ENCODE measurements around the gene STEAP1. TPM values are rescaled to one million over a fixed set of nuclear protein-coding genes. Genes with fewer than 3 reads are reported as not detected.
"Not testable (repeated sequence)": the region's sequence is repeated elsewhere in the genome, so short reads cannot be mapped to it uniquely, and the experiment has no call there.

The STEAP1 gene
- total RNA-seq (2014; rRNA removed), result 15.7 and 21.2 TPM in 2 replicates
- Bru-seq, nascent RNA, result percentile 76 among the genes with signal in this experiment
- percentile 75 among the genes with signal in this experiment for BruChase-seq, experiment 1, labeled RNA remaining after a 6-hour chase
- percentile 78 among the genes with signal in this experiment for BruChase-seq, experiment 2, labeled RNA remaining after a 2-hour chase
- long read RNA-seq, transcript STEAP1-201 (5 exons, 1,313 nt), result major isoform, 53 of 61 reads
- long read RNA-seq, partial matches to known transcripts, result 1 of 61 reads
- long read RNA-seq, other reads (novel, unspliced or antisense), result 4 of 61 reads

GRCh38 chr7:90153943-90154771 is at the start of gene STEAP1:
Gene STEAP1 (plus strand): TSS chr7:90154469. CDS start chr7:90159789, 5,320 bp downstream.
- POLR2A ChIA-PET (ENCODE audit: unreplicated experiment), result interaction anchor here (0.6 kb wide), 2 partner anchors 57 to 149 kb away, joined by 4 to 5 read pairs; partner anchors contain the start of gene STEAP2
- not testable (repeated sequence) for H3K9me2 ChIP-seq (replicated peaks; ENCODE audit: low read length); H3K27ac ChIP-seq (ENCODE audit: low read length); H3K36me3 ChIP-seq (ENCODE audit: low read depth, low read length); H3K27me3 ChIP-seq (ENCODE audit: low read length); H4K20me1 ChIP-seq (ENCODE audit: low read length); BruUV-seq (replicated peaks); H3K9me3 ChIP-seq (ENCODE audit: low read length); H3F3A ChIP-seq (ENCODE audit: low read length, unreplicated experiment)
- Histone ChIP-seq H3K4me1 (ENCODE audit: insufficient read depth, low read length) (peaks cover 33% of the 10 kb centered on the region), H3K4me3 (ENCODE audit: low read length) (peak within 1 kb of the TSS; percentile 86), H2AFZ (ENCODE audit: low read length) (peak within 1 kb of the TSS; percentile 93), H3K4me2 (ENCODE audit: low read length) (peak within 1 kb of the TSS; percentile 94), H3K9ac (ENCODE audit: low read length) (peak within 1 kb of the TSS; percentile 76), H3K79me2 (ENCODE audit: low read length) (peaks cover 16% of the 10 kb centered on the region; the same call in 1 of the 2 replicates)
- intact Hi-C loops (cut with micrococcal nuclease), result loop anchor here (1.0 kb wide), 1 partner anchor 57 kb away; the partner anchor contains the start of gene STEAP2
- CTCF ChIA-PET, result interaction anchor here (0.9 to 1.2 kb wide), 5 partner anchors 25 to 273 kb away, joined by 3 to 12 read pairs (median 5); partner anchors contain the start of gene STEAP2
- peak; percentile 95 for DNase-seq
- ATAC-seq, result peak; percentile 85
- peak; percentile 60 for TF ChIP-seq CTCF (conservative IDR thresholded peaks at IDR 0.05; ENCODE audit: low read depth, low read length)

- H3K36me3 ChIP-seq (ENCODE audit: low read depth, low read length); H3K4me3 ChIP-seq (ENCODE audit: low read length); H3K4me2 ChIP-seq (ENCODE audit: low read length); H3K9me2 ChIP-seq (replicated peaks; ENCODE audit: low read length); DNase-seq; H3K9me3 ChIP-seq (ENCODE audit: low read length); ATAC-seq; H3F3A ChIP-seq (ENCODE audit: low read length, unreplicated experiment); H2AFZ ChIP-seq (ENCODE audit: low read length); BruUV-seq (replicated peaks); POLR2A ChIA-PET (ENCODE audit: unreplicated experiment); H3K4me1 ChIP-seq (ENCODE audit: insufficient read depth, low read length); H3K9ac ChIP-seq (ENCODE audit: low read length); H4K20me1 ChIP-seq (ENCODE audit: low read length); CTCF ChIA-PET; H3K27ac ChIP-seq (ENCODE audit: low read length); H3K79me2 ChIP-seq (ENCODE audit: low read length): not testable (repeated sequence)
- H3K27me3 ChIP-seq (ENCODE audit: low read length), result peaks cover 18% of the 10 kb centered on the region
- intact Hi-C loops (cut with micrococcal nuclease), result loop anchor here (5.0 to 10.0 kb wide), 3 partner anchors 343 to 780 kb away; no protein-coding TSS in a partner anchor
- TF ChIP-seq CTCF (conservative IDR thresholded peaks at IDR 0.05; ENCODE audit: low read depth, low read length), result peak; percentile 17; the same call in 1 of the 2 replicates
Measured at GRCh38 chr7:90114972-90115371, 39.3 kb upstream of the STEAP1 start.

- peak; percentile 43 for ATAC-seq
- Histone ChIP-seq H3K27me3 (ENCODE audit: low read length) (peaks cover 21% of the 10 kb centered on the region), H3K4me2 (ENCODE audit: low read length) (peak overlapping the region; percentile 49), H3K4me3 (ENCODE audit: low read length) (peak overlapping the region; percentile 27; the same call in 1 of the 2 replicates)
- H3K79me2 ChIP-seq (ENCODE audit: low read length); POLR2A ChIA-PET (ENCODE audit: unreplicated experiment); H3K36me3 ChIP-seq (ENCODE audit: low read depth, low read length); H3K9me3 ChIP-seq (ENCODE audit: low read length); H3K9ac ChIP-seq (ENCODE audit: low read length); H4K20me1 ChIP-seq (ENCODE audit: low read length); H3K27ac ChIP-seq (ENCODE audit: low read length); BruUV-seq (replicated peaks); H2AFZ ChIP-seq (ENCODE audit: low read length); H3F3A ChIP-seq (ENCODE audit: low read length, unreplicated experiment); H3K4me1 ChIP-seq (ENCODE audit: insufficient read depth, low read length); H3K9me2 ChIP-seq (replicated peaks; ENCODE audit: low read length); DNase-seq; CTCF ChIA-PET: not testable (repeated sequence)
- intact Hi-C loops (cut with micrococcal nuclease), result loop anchor here (5.0 to 10.0 kb wide), 3 partner anchors 346 to 784 kb away; no protein-coding TSS in a partner anchor
Measured at GRCh38 chr7:90118551-90119177, 35.6 kb upstream of the STEAP1 start.

Data from PC-3 (cell line).